ENCODE measurements around the gene EIF4EBP3. TPM values are rescaled to one million over a fixed set of nuclear protein-coding genes. Genes with fewer than 3 reads are reported as not detected.

The EIF4EBP3 gene
- total RNA-seq: 2.8 and 5.2 TPM in 2 replicates

- DNase-seq (ENCODE audit: low read depth): peak; percentile 67
- TF ChIP-seq CTCF (conservative IDR thresholded peaks at IDR 0.05; ENCODE audit: low read depth, low read length): peak; percentile 52
Measured at GRCh38 chr5:140547508-140548299, at the start of gene EIF4EBP3. TSS of gene EIF4EBP3 (plus strand) at chr5:140547662. CDS start at chr5:140547738, 76 bp downstream.

GRCh38 chr5:140497897-140498296, 49.6 kb upstream of the EIF4EBP3 start:
- no peak for TF ChIP-seq CTCF (conservative IDR thresholded peaks at IDR 0.05; ENCODE audit: low read depth, low read length)
- DNase-seq (ENCODE audit: low read depth): peak; percentile 42
- no peak overlapping the region for H3K4me3 ChIP-seq (ENCODE audit: low read depth, low read length)

More at GRCh38 chr5:140547508-140548299, at the start of gene EIF4EBP3:
- H3K4me3 ChIP-seq (ENCODE audit: low read depth, low read length): peak within 1 kb of the TSS; percentile 56

- DNase-seq (ENCODE audit: low read depth): no peak
- no peak for TF ChIP-seq CTCF (conservative IDR thresholded peaks at IDR 0.05; ENCODE audit: low read depth, low read length)
- H3K4me3 ChIP-seq (ENCODE audit: low read depth, low read length): no peak overlapping the region
Measured at GRCh38 chr5:140498591-140498990, 48.9 kb upstream of the EIF4EBP3 start.

- H3K4me3 ChIP-seq (ENCODE audit: low read depth, low read length): no peak overlapping the region
- no peak for TF ChIP-seq CTCF (conservative IDR thresholded peaks at IDR 0.05; ENCODE audit: low read depth, low read length)
- no peak for DNase-seq (ENCODE audit: low read depth)
Measured at GRCh38 chr5:140502834-140503233, 44.6 kb upstream of the EIF4EBP3 start.

GRCh38 chr5:140509898-140510297, 37.6 kb upstream of the EIF4EBP3 start:
- H3K4me3 ChIP-seq (ENCODE audit: low read depth, low read length): no peak overlapping the region
- no peak for TF ChIP-seq CTCF (conservative IDR thresholded peaks at IDR 0.05; ENCODE audit: low read depth, low read length)
- no peak for DNase-seq (ENCODE audit: low read depth)

GRCh38 chr5:140513124-140513523, 34.3 kb upstream of the EIF4EBP3 start:
- DNase-seq (ENCODE audit: low read depth): no peak
- no peak overlapping the region for H3K4me3 ChIP-seq (ENCODE audit: low read depth, low read length)
- no peak for TF ChIP-seq CTCF (conservative IDR thresholded peaks at IDR 0.05; ENCODE audit: low read depth, low read length)

GRCh38 chr5:140524003-140524402, 23.5 kb upstream of the EIF4EBP3 start:
- H3K4me3 ChIP-seq (ENCODE audit: low read depth, low read length): no peak overlapping the region
- no peak for DNase-seq (ENCODE audit: low read depth)
- TF ChIP-seq CTCF (conservative IDR thresholded peaks at IDR 0.05; ENCODE audit: low read depth, low read length): no peak

Data from epithelial cell of proximal tubule (primary cell).